Osteocyte (in vitro differentiated cells): ENCODE results near the gene SLC7A14. TPM values are rescaled to one million over a fixed set of nuclear protein-coding genes. Genes with fewer than 3 reads are reported as not detected.

Experiments
- DNase-seq: peaks from one replicate; pipeline ENCODE4 v3.0.0; 2021; ENCODE audit warnings: mixed read lengths; ENCODE audit not compliant: unreplicated experiment; ENCODE audit errors: extremely low spot score
- H3K27ac Mint-ChIP-seq: one replicate; pipeline ENCODE4 v1.8.0; 2021; ENCODE audit warnings: mild to moderate bottlenecking, mixed read lengths; ENCODE audit not compliant: unreplicated experiment
- H3K27me3 Mint-ChIP-seq: one replicate; pipeline ENCODE4 v1.8.0; 2021; ENCODE audit warnings: mixed read lengths; ENCODE audit not compliant: unreplicated experiment
- H3K36me3 Mint-ChIP-seq: one replicate; pipeline ENCODE4 v1.8.0; 2021; ENCODE audit warnings: mixed read lengths; ENCODE audit not compliant: unreplicated experiment
- H3K4me1 Mint-ChIP-seq: one replicate; pipeline ENCODE4 v1.8.0; 2021; ENCODE audit warnings: mixed read lengths; ENCODE audit not compliant: unreplicated experiment
- H3K4me3 Mint-ChIP-seq: one replicate; pipeline ENCODE4 v1.8.0; 2021; ENCODE audit warnings: mild to moderate bottlenecking, moderate library complexity, mixed read lengths; ENCODE audit not compliant: unreplicated experiment
- H3K9me3 Mint-ChIP-seq: one replicate; pipeline ENCODE4 v1.8.0; 2021; ENCODE audit warnings: mixed read lengths; ENCODE audit not compliant: unreplicated experiment
- total RNA-seq: library from RNA; stranded (reverse); gene quantifications from 2 replicates; pipeline ENCODE4 v1.2.1, GENCODE V29; 2021
- TF ChIP-seq, protein P1 (sequence below): fragments of 200-600 bp; sonication (generic); IDR thresholded peaks from 2 replicates; pipeline ENCODE4 v1.5.0; 2021; ENCODE audit warnings: antibody characterized with exemption, mild to moderate bottlenecking, moderate library complexity

Gene SLC7A14
- total RNA-seq, 1 donor from 2014 or later, result 2.1 TPM

DNA sequence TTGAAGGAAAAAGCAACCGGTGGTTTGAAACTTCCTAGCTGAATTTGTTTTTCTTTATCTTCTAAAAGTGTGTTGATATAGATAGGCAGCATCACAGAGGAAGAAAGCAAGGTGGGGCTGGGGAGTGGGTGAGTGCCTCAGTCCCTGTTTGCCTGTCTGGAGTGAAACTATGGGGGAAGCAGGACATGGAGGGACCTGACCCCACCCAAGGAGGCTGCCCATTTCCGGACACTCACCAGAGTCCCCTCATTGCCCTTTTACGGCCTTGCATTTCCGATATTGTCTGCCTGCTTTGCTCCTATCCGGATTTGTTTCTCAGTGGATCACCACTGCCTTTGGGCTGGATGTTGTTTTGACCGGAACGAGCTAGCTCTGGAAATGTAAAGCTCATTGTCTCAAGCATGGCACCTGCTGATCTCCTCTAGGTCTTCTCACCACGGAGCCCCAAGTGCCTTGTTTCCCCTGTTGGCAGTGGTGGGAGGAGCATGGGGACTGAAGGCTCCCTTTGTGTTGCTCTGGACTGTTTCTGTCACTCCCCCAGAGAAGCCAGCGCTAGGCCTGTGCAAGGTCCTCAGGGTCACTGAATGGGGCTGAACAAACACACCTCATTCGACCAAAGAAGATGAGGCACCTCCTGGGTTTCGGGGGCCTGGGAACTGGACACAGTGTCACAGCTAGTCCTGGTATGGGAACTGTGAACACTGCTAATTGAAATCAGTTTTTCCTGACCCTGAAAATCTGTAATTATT, 160.2 kb downstream of the SLC7A14 start:
- Mint-ChIP-seq H3K4me1 (peaks cover 19% of the 10 kb centered on the region), H3K27ac (no peak overlapping the region), H3K4me3 (no peak overlapping the region), H3K36me3 (peaks cover 12% of the 10 kb centered on the region), H3K27me3 (peaks cover 2% of the 10 kb centered on the region), H3K9me3 (no peaks in the 10 kb centered on the region)
- no peak for DNase-seq
- TF ChIP-seq, protein P1, sequence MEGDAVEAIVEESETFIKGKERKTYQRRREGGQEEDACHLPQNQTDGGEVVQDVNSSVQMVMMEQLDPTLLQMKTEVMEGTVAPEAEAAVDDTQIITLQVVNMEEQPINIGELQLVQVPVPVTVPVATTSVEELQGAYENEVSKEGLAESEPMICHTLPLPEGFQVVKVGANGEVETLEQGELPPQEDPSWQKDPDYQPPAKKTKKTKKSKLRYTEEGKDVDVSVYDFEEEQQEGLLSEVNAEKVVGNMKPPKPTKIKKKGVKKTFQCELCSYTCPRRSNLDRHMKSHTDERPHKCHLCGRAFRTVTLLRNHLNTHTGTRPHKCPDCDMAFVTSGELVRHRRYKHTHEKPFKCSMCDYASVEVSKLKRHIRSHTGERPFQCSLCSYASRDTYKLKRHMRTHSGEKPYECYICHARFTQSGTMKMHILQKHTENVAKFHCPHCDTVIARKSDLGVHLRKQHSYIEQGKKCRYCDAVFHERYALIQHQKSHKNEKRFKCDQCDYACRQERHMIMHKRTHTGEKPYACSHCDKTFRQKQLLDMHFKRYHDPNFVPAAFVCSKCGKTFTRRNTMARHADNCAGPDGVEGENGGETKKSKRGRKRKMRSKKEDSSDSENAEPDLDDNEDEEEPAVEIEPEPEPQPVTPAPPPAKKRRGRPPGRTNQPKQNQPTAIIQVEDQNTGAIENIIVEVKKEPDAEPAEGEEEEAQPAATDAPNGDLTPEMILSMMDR, result no peak

DNA sequence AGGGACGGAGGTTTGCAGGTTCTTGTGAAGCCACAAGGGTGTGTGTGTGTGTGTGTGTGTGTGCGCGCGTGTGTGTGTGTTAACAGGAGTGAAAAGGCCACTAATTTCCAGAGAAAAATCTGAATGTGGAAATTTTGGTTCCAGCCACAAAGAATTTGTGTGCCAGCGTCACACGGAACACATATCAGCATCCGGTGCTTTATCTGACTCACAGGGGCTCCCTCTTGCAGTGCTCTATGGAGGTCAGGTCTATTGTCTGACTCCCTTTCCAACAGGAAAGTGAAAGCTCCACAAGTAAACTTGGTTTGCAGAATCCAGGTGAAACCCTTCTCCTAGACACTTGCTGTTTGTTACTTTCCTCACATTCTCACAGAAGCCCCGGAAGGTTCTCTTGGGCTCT, 161.0 kb downstream of the SLC7A14 start:
- no peak overlapping the region for H3K4me3 Mint-ChIP-seq

DNA sequence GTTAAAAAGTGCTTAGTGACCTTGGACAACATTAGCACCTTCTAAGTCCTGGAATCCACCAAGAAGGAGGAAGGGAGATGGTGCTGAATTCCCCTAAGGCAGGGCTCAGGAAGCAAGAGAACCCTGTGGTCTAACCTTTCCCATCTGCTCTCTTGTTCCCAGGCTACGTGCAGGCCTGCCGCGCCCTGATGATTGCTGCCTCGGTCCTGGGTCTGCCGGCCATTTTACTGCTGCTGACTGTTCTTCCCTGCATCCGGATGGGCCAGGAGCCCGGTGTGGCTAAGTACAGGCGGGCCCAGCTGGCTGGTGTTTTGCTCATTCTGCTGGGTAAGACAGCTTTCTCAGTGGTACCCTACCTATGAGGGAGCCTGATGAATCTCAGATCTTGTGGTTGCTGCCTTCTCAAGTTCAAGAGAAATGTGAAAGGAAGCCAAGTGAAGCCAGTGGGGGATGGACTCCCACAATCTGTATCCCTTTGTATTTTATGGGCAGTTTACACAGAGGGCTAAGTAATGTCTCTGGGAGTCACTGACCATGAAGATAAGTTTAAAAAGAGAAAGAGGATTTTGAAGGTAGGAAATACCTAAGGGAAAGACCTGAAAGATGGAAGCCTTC, 162.8 kb downstream of the SLC7A14 start:
- H3K4me3 Mint-ChIP-seq, result no peak overlapping the region
- TF ChIP-seq, protein P1, result no peak
- H3K27me3 Mint-ChIP-seq, result peaks cover 3% of the 10 kb centered on the region
- no peaks in the 10 kb centered on the region for H3K9me3 Mint-ChIP-seq
- H3K36me3 Mint-ChIP-seq, result peaks cover 14% of the 10 kb centered on the region
- H3K4me1 Mint-ChIP-seq, result peaks cover 8% of the 10 kb centered on the region
- DNase-seq, result no peak
- no peak overlapping the region for H3K27ac Mint-ChIP-seq

More for the DNA sequence above, 161.0 kb downstream of the SLC7A14 start:
- TF ChIP-seq, protein P1, result no peak
- Mint-ChIP-seq H3K27me3 (peaks cover 2% of the 10 kb centered on the region), H3K36me3 (peaks cover 12% of the 10 kb centered on the region), H3K4me1 (peaks cover 19% of the 10 kb centered on the region), H3K27ac (no peak overlapping the region), H3K9me3 (no peaks in the 10 kb centered on the region)
- no peak for DNase-seq

DNA sequence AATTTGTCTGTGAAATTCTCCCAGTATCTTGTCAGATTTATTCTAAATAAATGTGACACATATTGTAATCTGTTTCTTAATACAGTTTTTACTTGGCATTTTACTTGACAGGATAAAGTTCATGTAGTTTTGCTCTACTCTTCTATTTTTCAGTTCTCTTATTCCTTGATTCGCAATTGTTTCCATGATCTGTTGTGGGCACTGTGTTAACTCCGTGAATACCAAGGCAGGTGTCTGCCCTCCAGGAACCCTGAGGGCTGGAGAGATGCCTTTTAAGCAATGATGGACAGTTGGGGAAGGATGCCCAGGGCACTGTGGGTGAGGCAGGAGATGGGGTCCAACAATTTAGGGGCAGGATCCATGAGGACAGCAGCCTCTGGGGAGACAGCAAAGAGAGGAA, 164.1 kb downstream of the SLC7A14 start:
- Mint-ChIP-seq H3K9me3 (no peaks in the 10 kb centered on the region), H3K4me3 (no peak overlapping the region), H3K4me1 (peaks cover 8% of the 10 kb centered on the region), H3K27me3 (peaks cover 2% of the 10 kb centered on the region), H3K36me3 (peaks cover 13% of the 10 kb centered on the region), H3K27ac (no peak overlapping the region)
- TF ChIP-seq, protein P1, result no peak
- no peak for DNase-seq

DNA sequence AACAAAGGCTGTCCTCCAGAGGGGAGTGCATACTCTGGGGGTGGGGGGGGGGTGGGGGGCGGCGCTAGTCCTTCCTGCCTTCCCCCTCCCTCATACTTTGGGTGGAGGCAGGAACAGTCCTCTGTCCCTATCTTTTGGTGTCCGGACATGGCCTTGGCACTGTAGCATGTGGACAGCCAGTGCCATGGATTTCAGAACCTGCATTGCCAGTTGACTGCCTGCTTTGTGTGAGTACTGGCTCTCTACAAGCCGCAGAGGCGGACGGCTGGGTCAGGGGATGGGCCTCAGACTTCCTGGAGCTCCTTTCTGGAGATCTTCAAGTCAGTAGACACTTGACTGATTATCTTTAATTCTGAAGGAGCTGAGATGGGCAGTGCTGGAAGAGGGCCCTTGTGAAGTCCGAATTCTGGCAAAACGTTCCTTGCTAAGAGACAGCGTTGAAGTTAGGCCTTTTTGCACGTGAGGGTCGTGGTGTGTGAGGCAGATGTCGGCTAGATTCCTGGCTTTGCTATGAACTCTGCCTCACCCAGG, 164.7 kb downstream of the SLC7A14 start:
- no peak for DNase-seq

More for the DNA sequence above, 164.7 kb downstream of the SLC7A14 start:
- no peak overlapping the region for H3K4me3 Mint-ChIP-seq
- H3K36me3 Mint-ChIP-seq, result peaks cover 13% of the 10 kb centered on the region
- H3K27me3 Mint-ChIP-seq, result peaks cover 2% of the 10 kb centered on the region
- TF ChIP-seq, protein P1, result no peak
- peaks cover 8% of the 10 kb centered on the region for H3K4me1 Mint-ChIP-seq
- H3K27ac Mint-ChIP-seq, result no peak overlapping the region
- no peaks in the 10 kb centered on the region for H3K9me3 Mint-ChIP-seq
